Activated CD8-positive, alpha-beta memory T cell treated with anti-CD3 and anti-CD28 coated beads for 36 hours (primary cell): ENCODE data around the gene TMEM183A. TPM values are rescaled to one million over a fixed set of nuclear protein-coding genes. Genes with fewer than 3 reads are reported as not detected.

ENCODE experiments used
- CTCF ChIA-PET: fragments of 350-600 bp; sonication (Branson Sonifier 250); formaldehyde crosslinking; loops from one replicate; lab custom pipeline; 2021; ENCODE audit warnings: antibody characterized with exemption; lab: Charles Lee
- POLR2A ChIA-PET: fragments of 350-600 bp; sonication (Branson Sonifier 250); formaldehyde crosslinking; loops from one replicate; lab custom pipeline; 2021; ENCODE audit warnings: antibody characterized with exemption; lab: Charles Lee
- total RNA-seq, 2 experiments: library from RNA; stranded (reverse); gene quantifications; one replicate each; pipeline ENCODE4 v1.2.3, GENCODE V29; 2021

TMEM183A gene
- total RNA-seq, 2 experiments from 2014 or later: 74.9 to 83.3 TPM

DNA sequence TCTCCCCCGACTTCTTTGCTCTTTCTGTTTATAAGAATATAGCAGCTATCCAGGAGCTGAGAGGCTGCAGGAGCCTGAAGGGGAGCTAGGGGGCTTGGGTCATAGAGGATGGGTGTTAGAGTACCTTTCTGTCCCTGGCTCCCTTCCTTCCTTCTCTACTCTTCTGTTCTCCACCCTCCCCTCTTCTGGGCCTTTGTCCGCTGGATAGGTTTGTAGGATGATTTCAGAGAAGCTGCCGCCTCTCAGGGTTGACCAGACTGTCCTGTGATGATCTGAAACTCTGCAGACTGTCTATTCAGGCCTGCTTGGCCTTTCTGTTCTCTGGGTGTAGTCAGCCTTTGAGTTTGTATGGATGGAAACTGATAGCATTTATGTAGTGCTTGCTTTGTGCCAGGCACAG lies 45.4 kb downstream of the TMEM183A start:
- ChIA-PET POLR2A (no interaction called here), CTCF (interaction anchor here (3.3 kb wide), 1 partner anchor 13 kb away, joined by 12 read pairs; no protein-coding TSS in a partner anchor)

DNA sequence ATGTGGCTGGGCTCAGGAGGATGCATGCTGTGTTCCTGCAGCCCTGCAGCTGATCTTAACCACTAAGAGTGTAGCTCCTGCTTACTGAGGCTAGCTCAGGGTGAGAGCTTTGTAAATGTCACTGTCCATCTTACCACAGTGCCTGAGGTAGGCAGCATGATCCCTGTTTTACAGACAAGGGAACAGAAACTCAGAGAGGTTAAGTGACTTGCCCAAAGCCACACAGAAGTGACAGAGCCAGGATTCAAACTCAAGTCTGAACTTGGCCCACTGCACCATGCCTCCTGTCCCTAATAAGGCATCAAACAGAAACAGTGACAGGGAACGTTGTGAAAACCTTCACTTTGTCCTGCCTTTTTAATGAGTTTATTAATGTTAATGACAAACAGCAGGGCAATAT lies 47.0 kb downstream of the TMEM183A start:
- ChIA-PET CTCF (interaction anchor here (1.1 to 3.3 kb wide), 2 partner anchors 15 to 820 kb away, joined by 3 to 12 read pairs; no protein-coding TSS in a partner anchor), POLR2A (no interaction called here)

DNA sequence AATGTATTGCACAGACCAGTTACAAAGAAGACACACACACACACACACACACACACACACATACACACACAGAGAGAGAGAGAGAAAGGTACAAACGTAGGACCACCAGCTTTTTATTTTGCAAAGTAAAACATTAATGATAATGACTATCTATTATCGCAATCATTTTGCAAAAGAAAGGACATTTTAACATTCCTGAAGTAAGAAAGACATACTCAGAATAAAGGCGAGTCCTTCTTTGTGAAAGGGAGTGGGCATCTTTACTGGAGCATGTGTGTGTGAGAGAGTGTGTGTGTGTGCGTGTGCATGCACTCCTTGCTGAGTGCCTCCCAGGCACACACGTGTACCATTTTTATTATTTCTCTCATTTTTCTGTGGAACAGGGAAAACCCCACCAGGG lies 47.5 kb downstream of the TMEM183A start:
- POLR2A ChIA-PET: no interaction called here
- CTCF ChIA-PET: interaction anchor here (1.1 to 3.3 kb wide), 2 partner anchors 15 to 820 kb away, joined by 3 to 12 read pairs; no protein-coding TSS in a partner anchor

DNA sequence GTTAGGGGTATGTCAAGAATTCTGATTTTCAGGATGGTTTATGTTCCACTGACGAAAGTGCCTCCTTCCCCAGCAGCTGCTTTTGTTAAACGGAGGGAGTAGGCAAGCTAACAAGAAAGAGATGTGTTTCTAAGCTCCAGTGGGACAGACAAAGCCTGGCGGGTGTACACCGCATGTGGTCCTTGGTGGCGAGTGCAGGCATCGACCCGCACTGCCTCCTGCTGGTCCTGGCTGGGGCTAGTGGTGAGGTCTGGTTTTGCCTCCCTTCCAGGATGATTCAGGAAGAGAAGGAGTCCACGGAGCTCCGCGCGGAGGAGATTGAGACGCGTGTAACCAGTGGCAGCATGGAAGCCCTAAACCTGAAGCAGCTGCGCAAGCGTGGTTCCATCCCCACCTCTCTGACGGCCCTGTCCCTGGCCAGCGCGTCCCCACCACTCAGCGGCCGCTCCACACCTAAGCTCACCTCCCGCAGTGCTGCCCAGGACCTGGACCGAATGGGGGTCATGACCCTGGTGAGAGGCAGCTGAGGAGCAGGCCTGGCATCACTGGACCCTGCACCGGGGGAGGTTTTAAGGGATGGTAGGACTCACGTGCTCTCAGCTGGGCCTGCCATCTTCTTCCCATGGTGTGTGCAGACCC lies 48.1 kb downstream of the TMEM183A start:
- POLR2A ChIA-PET: interaction anchor here (0.5 kb wide), 1 partner anchor 128 kb away, joined by 4 read pairs; no protein-coding TSS in a partner anchor

DNA sequence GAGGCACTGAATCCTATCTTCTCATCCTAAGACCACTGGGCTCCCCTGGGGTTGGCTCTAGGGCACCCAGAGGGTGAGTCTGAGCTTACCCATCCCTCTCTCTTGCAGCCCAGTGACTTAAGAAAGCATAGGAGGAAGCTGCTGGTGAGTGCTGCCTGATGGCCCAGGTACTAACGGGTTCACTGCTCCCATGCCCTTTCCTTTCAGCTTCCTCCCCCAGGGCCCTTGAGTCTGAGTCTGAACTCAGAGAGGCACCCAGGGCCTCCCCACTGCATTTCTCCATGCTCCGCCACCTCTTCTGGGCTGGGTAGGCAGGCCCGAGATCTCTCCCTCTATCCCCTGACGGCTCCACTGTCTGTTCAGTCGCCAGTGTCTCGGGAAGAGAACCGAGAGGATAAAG lies 48.8 kb downstream of the TMEM183A start:
- CTCF ChIA-PET: no interaction called here
- POLR2A ChIA-PET: interaction anchor here (0.5 kb wide), 1 partner anchor 128 kb away, joined by 4 read pairs; no protein-coding TSS in a partner anchor

More for the DNA sequence above, 48.1 kb downstream of the TMEM183A start:
- CTCF ChIA-PET: interaction anchor here (3.3 kb wide), 1 partner anchor 16 kb away, joined by 12 read pairs; no protein-coding TSS in a partner anchor

DNA sequence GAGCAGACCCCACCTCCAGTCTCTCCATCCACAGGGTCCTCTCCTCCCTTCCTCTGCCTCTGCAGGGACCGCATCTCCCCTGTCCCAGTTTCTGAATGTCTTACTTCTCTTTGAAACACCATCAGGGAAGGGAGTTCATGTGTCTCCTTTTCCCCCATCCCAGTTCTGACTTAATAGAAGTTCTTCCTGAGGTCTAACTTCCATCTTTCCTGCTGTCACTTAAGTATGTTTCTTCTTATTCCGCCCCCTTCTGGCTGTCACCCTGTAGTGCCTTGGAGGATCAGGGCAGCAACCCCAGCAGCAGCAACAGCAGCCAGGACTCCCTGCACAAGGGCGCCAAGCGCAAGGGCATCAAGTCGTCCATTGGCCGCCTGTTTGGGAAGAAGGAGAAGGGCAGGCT lies 49.3 kb downstream of the TMEM183A start:
- CTCF ChIA-PET: no interaction called here
- POLR2A ChIA-PET: no interaction called here

DNA sequence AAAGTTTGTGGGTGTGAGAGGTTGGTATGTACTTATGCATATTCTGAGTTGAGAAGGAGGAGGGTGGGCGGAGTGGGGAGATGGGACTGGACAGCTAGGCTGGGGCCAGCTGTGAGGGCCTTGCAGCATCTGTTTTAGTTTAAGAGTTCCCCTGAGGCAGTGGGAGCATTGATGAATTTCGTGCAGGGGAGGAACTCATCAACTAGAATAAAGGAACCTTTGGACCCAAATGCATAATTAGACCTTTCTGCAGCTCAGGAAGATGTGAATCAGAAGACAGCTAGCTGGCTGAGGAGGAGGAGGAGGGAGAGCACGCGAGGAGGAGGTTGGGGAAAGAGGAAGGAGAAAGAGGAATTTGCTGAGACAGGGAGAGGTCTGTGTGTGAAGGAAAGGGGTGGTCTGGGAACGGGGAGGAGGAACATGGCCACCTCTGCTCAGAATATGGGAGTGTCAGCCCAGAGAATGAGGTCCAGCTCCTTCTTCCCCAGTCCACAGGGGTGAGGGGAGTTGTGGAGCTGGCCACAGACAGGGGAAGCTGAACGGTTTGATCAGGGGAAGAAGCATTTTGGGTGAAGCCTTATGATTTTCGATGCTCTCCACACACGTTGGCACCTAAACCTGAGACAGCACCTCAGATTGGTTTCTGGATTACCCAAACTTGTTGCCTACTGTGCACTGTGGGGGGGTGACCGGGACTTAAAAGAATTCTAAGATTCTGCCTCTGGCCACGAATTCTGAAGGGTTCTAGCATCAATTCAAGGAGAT lies 50.9 kb downstream of the TMEM183A start:
- CTCF ChIA-PET: interaction anchor here (1.2 kb wide), 1 partner anchor 18 kb away, joined by 10 read pairs; no protein-coding TSS in a partner anchor
- POLR2A ChIA-PET: no interaction called here

DNA sequence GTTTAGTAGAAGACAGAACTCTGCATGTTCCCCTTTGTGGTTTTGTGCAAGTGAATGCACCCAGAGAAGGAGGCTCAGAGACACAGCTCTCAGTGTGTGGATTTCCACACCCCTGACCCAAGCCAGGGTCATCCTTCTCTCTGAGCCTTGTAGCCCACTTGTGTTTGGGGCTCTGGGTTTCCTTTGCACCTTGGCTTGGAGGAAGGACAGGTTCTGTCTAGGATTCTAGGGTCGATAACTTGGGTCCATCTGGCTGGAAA lies 51.4 kb downstream of the TMEM183A start:
- POLR2A ChIA-PET: no interaction called here
- CTCF ChIA-PET: no interaction called here

DNA sequence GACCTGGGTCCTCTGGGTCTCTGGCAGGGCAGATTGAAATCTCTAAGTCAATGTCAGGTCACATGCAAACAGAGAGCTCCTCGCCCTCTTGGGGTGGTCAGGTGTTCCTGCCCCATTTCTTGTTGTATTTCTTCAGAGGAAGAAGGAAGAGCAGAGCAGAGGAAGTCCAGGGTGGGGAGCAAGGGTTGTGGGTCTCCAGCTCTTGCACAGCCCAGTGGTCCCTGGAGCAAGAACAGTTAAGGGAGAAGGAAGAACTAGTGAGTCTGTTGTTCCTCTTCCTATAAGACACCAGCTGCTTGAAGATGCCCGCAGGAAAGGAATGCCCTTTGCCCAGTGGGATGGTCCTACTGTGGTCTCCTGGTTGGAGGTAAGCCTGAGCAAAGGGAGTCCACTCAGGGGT lies 52.3 kb downstream of the TMEM183A start:
- CTCF ChIA-PET: no interaction called here

DNA sequence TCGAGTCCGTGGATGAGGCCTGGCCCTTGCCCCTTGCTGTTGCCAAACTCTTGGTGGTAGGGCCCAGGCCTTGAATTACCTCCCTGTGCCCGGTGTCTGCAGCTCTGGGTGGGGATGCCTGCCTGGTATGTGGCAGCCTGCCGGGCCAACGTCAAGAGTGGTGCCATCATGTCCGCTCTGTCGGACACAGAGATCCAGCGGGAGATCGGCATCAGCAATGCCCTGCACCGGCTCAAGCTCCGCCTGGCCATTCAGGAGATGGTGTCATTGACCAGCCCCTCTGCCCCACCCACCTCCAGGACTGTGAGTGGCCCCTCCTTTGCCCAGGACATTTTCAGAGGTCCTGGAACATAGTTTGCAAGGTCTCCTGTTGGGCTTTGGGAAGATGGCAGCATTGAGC lies 52.9 kb downstream of the TMEM183A start:
- POLR2A ChIA-PET: no interaction called here
- CTCF ChIA-PET: no interaction called here

More for the DNA sequence above, 52.3 kb downstream of the TMEM183A start:
- POLR2A ChIA-PET: no interaction called here

DNA sequence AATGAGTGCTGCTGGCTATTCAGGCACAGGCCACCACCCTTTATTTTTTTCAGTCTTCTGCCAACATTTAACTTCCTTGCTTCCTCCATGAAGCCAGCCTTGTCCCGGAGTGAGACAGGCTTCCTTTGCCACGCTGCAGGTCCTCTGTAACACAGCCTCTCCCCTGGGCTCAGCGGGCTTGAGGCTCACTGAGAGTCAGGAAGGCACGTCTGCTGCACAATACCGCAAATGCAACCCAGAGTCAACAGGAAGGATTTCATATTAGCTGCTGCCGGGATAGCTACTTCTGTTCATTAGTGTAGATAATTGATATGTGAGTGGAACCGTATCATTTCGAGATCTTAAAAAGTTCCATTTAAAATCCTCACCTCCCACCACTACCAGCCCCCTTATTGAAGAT lies 56.1 kb downstream of the TMEM183A start:
- ChIA-PET CTCF (no interaction called here), POLR2A (no interaction called here)

DNA sequence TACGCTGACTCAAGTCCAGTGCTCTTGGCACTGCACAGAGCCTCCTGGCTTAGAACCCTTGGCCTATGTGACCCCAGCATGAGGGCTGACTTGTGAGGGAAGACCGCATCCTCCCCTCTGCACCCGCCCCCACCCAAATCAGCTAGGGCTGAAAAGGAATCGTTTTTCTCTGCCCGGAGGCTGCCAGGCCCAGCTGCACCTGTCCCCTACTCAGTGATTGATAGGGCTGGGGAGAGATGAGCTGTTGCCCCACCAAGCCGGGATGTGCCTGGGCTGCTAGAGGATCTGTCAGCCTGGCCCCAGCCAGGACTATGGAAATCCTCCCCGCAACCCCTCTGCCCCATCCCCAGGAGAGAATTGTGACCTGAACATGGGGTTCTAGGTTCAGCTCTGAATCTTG lies 58.0 kb downstream of the TMEM183A start:
- POLR2A ChIA-PET: interaction anchor here (0.6 kb wide), 1 partner anchor 689 kb away, joined by 6 read pairs; no protein-coding TSS in a partner anchor
- CTCF ChIA-PET: no interaction called here

DNA sequence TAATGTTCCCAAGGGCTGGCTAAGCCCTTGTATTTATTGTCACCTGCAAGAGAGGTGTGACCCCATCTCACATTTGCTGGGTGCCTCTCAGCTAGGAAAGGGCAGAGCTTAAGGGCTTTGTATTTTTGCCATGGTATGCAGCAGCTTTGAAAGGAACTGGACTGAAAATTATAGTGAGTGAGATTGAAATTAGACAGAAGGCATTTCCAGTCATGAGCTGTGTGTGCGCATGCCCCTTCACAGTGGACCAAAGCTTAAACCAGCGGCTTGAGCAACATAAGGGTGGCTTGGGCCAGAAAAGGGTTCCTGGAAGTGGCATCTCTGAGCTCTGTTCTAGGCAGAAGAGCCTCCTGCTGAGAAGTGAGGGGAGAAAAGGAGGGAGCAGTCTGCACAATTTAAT lies 58.8 kb downstream of the TMEM183A start:
- ChIA-PET CTCF (no interaction called here), POLR2A (no interaction called here)

DNA sequence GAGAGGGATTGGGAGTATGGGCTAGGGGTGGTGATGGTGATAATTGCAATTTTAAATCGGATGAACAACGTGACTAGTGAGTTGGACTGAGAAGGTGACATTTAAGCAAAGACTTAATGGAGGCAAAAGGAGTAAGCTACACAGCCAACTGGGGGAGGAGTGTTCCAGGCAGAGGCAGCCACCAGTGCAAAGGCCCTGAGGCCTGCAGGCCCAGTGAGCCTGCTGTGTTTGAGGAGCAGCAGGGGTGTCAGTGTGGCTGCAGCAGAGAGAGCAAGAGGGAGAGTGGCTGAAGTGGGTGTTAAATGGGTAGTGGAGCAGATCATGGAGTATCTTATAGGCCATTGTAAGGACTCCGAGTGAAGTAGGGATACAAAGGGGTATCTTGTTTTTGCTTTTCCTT lies 59.8 kb downstream of the TMEM183A start:
- POLR2A ChIA-PET: no interaction called here
- CTCF ChIA-PET: no interaction called here

DNA sequence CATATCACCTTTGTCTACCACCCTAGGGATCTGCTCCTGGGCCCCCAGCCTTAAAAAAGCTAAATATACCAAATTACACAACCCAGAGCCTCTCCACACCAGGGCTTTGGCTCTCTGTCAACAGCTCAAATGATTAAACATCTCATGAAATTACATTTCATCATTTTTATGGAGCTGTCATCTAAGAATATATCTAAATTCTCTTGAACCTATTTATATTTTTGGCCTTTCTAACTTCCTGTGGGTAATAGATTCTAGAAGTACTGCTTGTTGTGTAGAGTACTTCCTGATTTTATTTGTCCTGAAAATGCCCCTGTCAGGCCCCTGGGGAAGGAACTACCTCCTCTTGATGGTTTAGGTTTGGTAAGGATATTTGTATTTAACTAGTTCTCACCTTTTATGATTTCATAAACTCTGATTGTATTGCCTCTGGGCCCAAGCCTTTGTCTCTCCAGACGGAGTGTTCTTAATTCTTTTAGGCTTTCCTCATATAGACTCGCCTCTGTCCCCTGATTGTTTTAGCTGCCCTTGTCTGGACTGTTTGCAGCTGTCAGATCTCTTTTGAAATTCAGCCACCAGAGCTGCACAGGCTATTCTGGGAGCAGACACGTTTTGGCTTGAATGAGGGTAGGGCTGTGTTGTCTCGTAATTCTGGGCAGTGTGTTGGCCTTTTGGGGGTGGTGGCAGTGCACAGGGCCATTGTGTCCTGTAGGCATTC lies 62.0 kb downstream of the TMEM183A start:
- ChIA-PET CTCF (interaction anchor here (0.6 kb wide), 1 partner anchor 1418 kb away, joined by 4 read pairs; no protein-coding TSS in a partner anchor), POLR2A (no interaction called here)

DNA sequence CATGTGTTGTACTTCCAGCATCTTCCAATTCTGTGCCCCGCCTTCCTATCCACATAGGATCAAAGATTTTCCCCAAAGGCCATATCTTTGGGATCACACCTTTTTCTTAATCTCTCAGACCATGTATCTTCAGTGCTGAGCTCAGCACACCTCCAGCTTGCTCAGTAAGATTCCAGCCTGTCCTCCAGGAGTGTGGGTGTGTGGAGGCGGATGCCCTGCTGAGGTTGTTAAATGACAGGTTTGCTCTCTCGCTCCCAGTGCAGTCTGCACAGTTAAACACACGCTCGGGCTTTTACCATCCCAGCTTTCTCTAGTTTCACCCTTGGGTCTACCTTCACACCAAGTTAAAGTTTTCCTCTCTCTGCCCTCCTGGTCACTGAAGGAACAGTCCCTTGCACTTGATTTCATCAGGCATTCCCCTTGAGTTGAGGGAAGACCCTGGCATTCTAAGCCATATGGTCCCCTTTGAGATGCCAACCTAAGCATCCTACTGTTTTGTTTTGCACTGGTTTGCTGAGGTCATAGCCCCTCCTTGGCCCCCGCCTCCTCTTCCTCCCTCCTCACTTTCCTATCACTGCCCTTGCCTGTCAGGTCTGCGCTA lies 64.9 kb downstream of the TMEM183A start:
- ChIA-PET POLR2A (no interaction called here), CTCF (interaction anchor here (1.0 kb wide), 1 partner anchor 76 kb away, joined by 3 read pairs; no protein-coding TSS in a partner anchor)

DNA sequence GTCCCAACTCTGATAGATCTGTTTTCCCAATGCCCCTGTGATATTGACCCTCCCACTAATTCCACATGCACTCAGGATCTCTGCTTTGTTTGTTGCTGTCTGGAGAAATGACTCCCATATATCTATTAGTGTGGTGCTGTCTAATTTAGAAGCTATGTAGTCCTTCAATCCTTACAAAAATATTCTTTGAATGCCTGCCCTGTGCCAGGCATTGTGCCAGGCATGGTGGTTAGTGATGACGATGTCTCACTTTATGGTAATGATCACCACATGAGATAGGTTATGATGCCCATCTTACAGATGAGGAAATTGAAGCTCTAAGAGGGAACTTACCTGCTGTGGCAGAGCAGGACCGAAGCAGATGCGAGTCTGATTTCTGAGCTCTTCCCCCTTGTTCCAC lies 65.7 kb downstream of the TMEM183A start:
- ChIA-PET POLR2A (no interaction called here), CTCF (no interaction called here)

DNA sequence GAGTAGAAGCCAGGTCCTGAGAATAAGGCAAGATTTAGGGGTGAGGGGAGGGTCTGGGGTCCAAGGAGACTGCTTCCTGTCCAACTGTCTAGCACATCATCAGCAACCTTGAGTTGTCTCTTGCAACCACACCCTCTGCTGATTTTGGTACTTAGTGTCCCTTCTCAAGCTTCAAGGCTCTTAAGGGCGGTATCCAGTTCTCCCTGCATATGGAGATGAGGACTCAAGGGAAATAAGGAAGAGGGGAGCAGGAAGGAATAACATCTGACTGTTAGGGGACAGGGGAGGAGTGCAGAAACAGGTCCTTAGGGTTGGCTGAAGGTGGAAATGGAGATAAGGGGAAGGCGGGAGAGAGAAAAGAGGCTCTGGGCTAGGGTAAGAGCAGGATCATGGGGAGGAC lies 66.3 kb downstream of the TMEM183A start:
- CTCF ChIA-PET: no interaction called here
- POLR2A ChIA-PET: no interaction called here
